GM21367 (cell line): Measurements from ENCODE around the gene SHROOM2.

ENCODE experiments used
- ATAC-seq: cut with Tn5 transposase; IDR thresholded peaks from one replicate; pipeline ENCODE4 v1.9.1; 2021; ENCODE audit not compliant: unreplicated experiment

SHROOM2 gene

DNA sequence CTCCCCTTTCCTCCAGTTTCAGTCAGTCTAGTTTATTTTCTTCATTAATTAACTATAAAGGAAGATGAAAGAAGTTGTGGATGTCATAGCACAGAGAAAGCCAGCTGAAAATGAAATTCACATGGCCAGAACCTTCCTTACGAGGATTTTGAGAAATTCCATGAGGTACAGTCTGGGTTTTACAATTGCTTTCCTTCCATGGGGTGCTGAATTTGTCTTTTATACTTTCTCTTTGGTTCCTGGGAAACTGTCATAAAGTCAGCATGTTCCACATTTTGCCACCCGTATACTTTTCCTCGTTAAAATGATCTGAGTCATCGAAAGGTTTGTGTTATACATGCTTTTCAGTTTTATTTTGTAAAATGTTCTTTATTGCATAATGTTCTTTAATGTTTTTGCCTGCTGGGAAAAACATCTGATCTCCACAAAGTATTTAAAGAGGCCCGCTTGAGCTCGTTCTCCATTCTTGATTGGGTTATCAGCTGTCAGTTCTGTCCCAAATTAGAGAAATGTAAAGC lies 102.8 kb downstream of the SHROOM2 start:
- ATAC-seq = no peak

DNA sequence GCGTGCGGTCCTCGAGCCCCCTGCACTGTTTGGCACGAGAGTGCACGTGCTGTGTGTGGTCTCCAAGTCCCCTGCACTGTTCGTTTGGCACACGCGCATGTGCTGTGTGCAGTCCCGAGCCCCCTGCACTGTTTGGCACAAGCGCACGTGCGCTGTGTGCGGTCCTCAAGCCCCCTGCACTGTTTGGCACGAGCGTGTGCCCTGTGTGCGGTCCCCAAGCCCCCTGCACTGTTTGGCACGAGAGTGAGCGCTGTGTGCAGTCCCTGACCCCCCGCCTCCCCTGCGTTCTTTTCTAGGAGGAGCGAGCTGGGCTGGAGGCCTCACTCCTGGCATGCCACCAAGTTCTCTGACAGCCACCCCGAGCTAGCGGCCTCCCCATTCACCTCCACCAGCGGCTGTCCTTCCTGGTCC lies 104.5 kb downstream of the SHROOM2 start:
- no peak for ATAC-seq

- ATAC-seq = no peak
These were observed 109.1 kb downstream of the SHROOM2 start for GRCh38 chrX:9895225-9895912.

- no peak for ATAC-seq
These were observed 111.5 kb downstream of the SHROOM2 start for GRCh38 chrX:9897761-9898161.

DNA sequence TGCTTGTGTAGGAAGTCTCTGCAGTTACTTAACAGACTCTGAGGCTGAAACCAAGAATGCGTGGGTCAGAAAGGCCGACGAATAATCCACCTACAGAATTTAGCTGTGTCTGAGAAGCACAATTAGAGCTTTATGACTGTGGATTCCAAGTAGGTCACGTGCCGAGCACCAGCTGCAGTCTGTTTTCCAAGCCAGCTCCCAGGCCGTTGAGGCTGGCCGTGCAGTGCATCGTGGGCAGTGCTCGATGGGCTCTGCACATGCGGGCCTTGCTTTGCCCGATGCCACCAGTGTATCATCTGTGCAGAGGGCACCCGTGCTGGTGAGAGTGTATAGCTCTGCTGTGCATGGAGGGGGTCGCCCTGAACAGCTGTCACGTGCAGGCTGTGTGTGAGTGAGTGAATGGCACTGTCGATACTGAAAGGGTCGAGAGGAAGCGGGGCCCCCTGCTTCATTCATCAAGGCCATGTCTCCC lies 113.4 kb downstream of the SHROOM2 start:
- ATAC-seq = no peak

GRCh38 chrX:9902656-9903055 lies 116.4 kb downstream of the SHROOM2 start:
- no peak for ATAC-seq

GRCh38 chrX:9903146-9903545 lies 116.9 kb downstream of the SHROOM2 start:
- no peak for ATAC-seq

DNA sequence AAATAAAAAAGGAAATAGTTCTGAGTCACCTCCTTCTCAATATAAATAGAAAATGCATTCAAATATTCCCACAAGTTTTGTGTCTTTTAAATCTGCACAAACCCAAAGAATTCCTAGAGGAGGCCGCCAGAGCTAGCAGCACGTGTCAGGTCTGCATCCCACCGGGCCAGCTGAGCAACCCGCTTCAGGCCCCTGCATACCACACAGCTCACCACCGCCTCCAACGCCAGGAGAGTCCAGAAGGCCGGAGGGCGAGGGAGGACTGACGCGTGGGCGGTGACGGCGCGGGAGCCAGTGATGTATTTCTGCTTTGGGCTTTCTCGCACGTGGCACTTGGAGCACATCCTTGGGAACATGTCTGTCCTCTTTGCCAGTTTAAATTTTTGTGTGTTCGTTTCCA lies 119.1 kb downstream of the SHROOM2 start:
- ATAC-seq = no peak

GRCh38 chrX:9905721-9906120 lies 119.5 kb downstream of the SHROOM2 start:
- no peak for ATAC-seq

DNA sequence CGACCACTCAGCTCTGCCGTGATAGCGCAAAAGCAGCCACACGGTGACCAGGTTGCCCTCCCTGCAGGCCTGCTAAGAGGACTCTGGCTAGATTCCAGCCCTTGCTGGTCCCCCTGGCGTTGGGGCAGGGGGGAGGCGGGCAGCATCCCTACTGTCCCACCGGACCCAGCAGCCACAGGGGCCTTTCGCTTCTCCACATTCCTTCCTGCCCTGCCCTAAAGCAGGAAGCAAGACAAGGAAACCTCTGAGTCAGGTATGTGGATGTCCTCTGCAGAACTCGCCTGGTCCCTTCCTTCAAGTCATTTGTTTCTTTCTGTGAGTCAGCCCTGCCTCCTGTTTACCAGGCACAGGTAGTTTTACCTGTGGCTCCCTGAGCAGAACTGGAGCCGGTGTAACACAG lies 120.7 kb downstream of the SHROOM2 start:
- no peak for ATAC-seq

- no peak for ATAC-seq
These were observed 121.6 kb downstream of the SHROOM2 start for GRCh38 chrX:9907645-9908387.

GRCh38 chrX:9909254-9909653 lies 123.0 kb downstream of the SHROOM2 start:
- ATAC-seq = no peak

DNA sequence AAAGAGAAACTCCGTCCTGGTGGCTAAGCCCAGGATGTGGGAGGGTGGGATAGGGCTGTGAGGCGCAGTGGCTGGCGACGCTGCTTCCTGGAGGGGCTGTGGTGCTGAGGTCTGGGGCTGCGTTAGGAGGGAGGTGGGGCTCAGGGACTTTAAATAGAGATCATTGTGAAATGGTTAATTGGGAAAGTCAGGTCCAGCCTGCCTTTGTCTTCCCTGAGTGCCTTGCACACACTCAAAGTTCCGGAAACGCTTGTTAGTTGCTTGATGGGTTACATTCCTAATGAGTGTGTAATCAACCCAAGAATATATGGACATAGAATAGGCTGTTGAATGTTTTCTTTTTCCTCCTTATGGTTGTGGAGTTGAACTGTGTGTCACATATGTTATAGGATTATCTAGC lies 125.3 kb downstream of the SHROOM2 start:
- no peak for ATAC-seq

GRCh38 chrX:9912351-9913145 lies 126.3 kb downstream of the SHROOM2 start:
- no peak for ATAC-seq

DNA sequence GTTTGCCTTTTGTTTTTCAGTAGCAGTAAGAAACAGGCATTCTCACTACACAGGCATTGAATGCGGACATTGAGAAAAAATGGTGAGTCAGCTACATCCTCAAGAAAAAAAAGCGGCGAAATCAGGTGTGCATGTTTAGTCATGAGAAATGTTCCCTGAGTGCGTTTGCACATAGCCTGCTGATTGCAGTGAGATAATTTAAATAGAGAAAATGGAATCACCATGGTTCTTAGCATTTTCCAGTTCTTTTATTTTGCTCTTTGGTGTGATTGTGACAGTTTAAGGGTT lies 126.9 kb downstream of the SHROOM2 start:
- no peak for ATAC-seq

DNA sequence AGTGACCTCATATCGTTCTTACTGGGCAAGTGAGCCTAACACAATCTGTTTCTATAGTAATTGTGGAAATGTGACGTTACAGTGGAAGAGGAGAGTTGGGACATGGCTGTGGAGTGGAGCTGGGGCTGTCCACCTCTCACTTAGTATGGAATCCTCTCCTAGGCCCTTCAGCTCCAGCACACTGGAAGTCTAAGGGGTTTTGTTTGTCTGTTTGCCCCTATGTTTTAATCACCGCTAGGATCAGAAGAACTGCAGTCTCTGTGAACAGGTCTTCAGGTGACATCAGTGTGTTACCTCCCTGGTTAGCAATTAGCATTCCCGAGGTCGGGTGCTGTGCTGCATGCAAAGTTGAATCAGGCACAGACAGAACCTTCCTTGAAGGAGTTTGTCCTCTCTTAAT lies 131.6 kb downstream of the SHROOM2 start:
- ATAC-seq = no peak

GRCh38 chrX:9919632-9920172 lies 133.5 kb downstream of the SHROOM2 start:
- ATAC-seq = no peak

DNA sequence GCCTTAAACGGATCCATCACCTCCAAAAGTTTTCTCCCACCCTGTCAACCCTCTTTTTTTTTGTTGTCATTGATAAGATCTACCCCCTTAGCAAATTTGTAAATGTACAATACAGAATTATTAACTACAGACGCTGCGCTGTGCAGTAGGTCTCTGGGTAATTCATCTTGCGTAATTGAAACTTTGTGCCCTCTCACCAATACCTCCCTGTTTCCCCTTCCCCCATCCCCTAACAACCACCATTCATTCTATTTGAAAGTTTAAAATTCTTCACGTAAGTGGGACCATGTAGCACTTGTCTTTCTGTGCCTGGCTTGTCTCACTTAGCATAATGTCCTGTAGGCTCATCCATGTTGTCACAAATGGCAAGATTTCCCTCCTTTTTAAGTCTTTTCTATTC lies 135.2 kb downstream of the SHROOM2 start:
- ATAC-seq = no peak

GRCh38 chrX:9923357-9923756 lies 137.1 kb downstream of the SHROOM2 start:
- ATAC-seq = no peak

DNA sequence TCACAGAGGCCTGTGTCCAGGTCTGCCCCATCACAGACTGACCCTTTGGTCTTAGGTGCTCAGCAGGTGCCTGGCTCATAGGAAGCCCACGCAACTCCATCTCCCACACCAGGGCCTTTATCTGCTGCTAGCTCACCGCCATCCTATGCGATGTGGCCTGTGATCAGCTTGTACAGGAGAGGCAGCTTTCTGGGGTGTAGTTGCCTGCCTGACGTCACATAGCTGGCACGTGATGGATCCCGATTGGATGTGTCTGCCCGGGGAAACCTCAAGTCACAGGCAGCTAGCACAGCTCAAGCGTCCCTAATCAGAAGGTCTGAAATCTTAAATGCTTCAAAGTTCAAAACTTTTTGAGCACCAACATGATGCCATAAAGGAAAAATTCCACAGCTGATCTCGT lies 139.8 kb downstream of the SHROOM2 start:
- no peak for ATAC-seq

- ATAC-seq = no peak
These were observed 141.7 kb downstream of the SHROOM2 start for GRCh38 chrX:9927698-9928482.
